PFSK-1 (cell line): ENCODE results near the gene EGF.

Experiments
- FOXP2 ChIP-seq: optimal IDR thresholded peaks from 2 replicates; pipeline ENCODE3; 2011; ENCODE audit warnings: borderline replicate concordance, control low read depth, inconsistent platforms; ENCODE audit not compliant: insufficient read depth; ENCODE audit errors: extremely low read length, extremely low read depth
- SIN3A ChIP-seq: IDR thresholded peaks from 2 replicates; pipeline ENCODE4 v1.6.1; 2012; ENCODE audit warnings: mild to moderate bottlenecking, low read length, moderate library complexity, borderline replicate concordance; ENCODE audit not compliant: insufficient read depth
- TF ChIP-seq, protein P1 (sequence below), 2 experiments: IDR thresholded peaks; 2 replicates each; pipeline versions ENCODE4 v1.6.1 to v1.8.0; 2011 to 2012; ENCODE audit warnings: low read depth in 2 of 2, low read length in 2 of 2, control low read depth in 1 of 2, inconsistent platforms in 1 of 2, mild to moderate bottlenecking in 1 of 2, moderate library complexity in 1 of 2; ENCODE audit not compliant: insufficient read depth in 1 of 2

- TF ChIP-seq SIN3A (no peak), FOXP2 (no peak)
- TF ChIP-seq, protein P1, sequence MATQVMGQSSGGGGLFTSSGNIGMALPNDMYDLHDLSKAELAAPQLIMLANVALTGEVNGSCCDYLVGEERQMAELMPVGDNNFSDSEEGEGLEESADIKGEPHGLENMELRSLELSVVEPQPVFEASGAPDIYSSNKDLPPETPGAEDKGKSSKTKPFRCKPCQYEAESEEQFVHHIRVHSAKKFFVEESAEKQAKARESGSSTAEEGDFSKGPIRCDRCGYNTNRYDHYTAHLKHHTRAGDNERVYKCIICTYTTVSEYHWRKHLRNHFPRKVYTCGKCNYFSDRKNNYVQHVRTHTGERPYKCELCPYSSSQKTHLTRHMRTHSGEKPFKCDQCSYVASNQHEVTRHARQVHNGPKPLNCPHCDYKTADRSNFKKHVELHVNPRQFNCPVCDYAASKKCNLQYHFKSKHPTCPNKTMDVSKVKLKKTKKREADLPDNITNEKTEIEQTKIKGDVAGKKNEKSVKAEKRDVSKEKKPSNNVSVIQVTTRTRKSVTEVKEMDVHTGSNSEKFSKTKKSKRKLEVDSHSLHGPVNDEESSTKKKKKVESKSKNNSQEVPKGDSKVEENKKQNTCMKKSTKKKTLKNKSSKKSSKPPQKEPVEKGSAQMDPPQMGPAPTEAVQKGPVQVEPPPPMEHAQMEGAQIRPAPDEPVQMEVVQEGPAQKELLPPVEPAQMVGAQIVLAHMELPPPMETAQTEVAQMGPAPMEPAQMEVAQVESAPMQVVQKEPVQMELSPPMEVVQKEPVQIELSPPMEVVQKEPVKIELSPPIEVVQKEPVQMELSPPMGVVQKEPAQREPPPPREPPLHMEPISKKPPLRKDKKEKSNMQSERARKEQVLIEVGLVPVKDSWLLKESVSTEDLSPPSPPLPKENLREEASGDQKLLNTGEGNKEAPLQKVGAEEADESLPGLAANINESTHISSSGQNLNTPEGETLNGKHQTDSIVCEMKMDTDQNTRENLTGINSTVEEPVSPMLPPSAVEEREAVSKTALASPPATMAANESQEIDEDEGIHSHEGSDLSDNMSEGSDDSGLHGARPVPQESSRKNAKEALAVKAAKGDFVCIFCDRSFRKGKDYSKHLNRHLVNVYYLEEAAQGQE (IDR thresholded peaks at IDR 0.05; ENCODE audit: insufficient read depth in 1 of 2, low read depth in 2 of 2, low read length in 2 of 2) = no peak
Observed at GRCh38 chr4:109999585-109999912, 86.9 kb downstream of the EGF start.
